ENCODE measurements around the gene SND1.

Gene SND1

GRCh38 chr7:127730658-127731276, 78.8 kb downstream of the SND1 start:
- DNase-seq (ENCODE audit: low spot score) = no peak

- DNase-seq (ENCODE audit: low spot score) = no peak
Measured at GRCh38 chr7:127731431-127732080, 79.6 kb downstream of the SND1 start.

- DNase-seq (ENCODE audit: low spot score) = no peak
Measured at GRCh38 chr7:127732306-127732705, 80.3 kb downstream of the SND1 start.

GRCh38 chr7:127733986-127734385, 82.0 kb downstream of the SND1 start:
- no peak for DNase-seq (ENCODE audit: low spot score)

- DNase-seq (ENCODE audit: low spot score) = no peak
Measured at GRCh38 chr7:127736511-127736910, 84.5 kb downstream of the SND1 start.

GRCh38 chr7:127738859-127739258, 86.9 kb downstream of the SND1 start:
- no peak for DNase-seq (ENCODE audit: low spot score)

- DNase-seq (ENCODE audit: low spot score) = no peak
Measured at GRCh38 chr7:127741764-127742375, 89.9 kb downstream of the SND1 start.

GRCh38 chr7:127745445-127745844, 93.5 kb downstream of the SND1 start:
- no peak for DNase-seq (ENCODE audit: low spot score)

- no peak for DNase-seq (ENCODE audit: low spot score)
Measured at GRCh38 chr7:127751062-127751461, 99.1 kb downstream of the SND1 start.

- DNase-seq (ENCODE audit: low spot score) = no peak
Measured at GRCh38 chr7:127751490-127752448, 99.8 kb downstream of the SND1 start.

GRCh38 chr7:127752829-127753228, 100.8 kb downstream of the SND1 start:
- DNase-seq (ENCODE audit: low spot score) = no peak

- no peak for DNase-seq (ENCODE audit: low spot score)
Measured at GRCh38 chr7:127754457-127754856, 102.5 kb downstream of the SND1 start.

- DNase-seq (ENCODE audit: low spot score) = no peak
Measured at GRCh38 chr7:127755521-127755920, 103.5 kb downstream of the SND1 start.

GRCh38 chr7:127755965-127756364, 104.0 kb downstream of the SND1 start:
- no peak for DNase-seq (ENCODE audit: low spot score)

- DNase-seq (ENCODE audit: low spot score) = no peak
Measured at GRCh38 chr7:127758105-127758504, 106.1 kb downstream of the SND1 start.

GRCh38 chr7:127758845-127759244, 106.9 kb downstream of the SND1 start:
- DNase-seq (ENCODE audit: low spot score) = no peak

GRCh38 chr7:127759945-127760421, 108.0 kb downstream of the SND1 start:
- no peak for DNase-seq (ENCODE audit: low spot score)

- DNase-seq (ENCODE audit: low spot score) = no peak
Measured at GRCh38 chr7:127760436-127761031, 108.5 kb downstream of the SND1 start.

GRCh38 chr7:127761196-127761595, 109.2 kb downstream of the SND1 start:
- no peak for DNase-seq (ENCODE audit: low spot score)

- DNase-seq (ENCODE audit: low spot score) = no peak
Measured at GRCh38 chr7:127764681-127765080, 112.7 kb downstream of the SND1 start.

GRCh38 chr7:127765150-127765549, 113.2 kb downstream of the SND1 start:
- DNase-seq (ENCODE audit: low spot score) = no peak
